HepG2 (cell line): Measurements from ENCODE around the gene TRAP1. TPM values are rescaled to one million over a fixed set of nuclear protein-coding genes. Genes with fewer than 3 reads are reported as not detected.

Experiments
- ATAC-seq: fragments of 200-7000 bp; cut with Tn5 transposase; 3 replicates; pipeline ENCODE4 v1.9.1; 2020; ENCODE audit warnings: mild to moderate bottlenecking, moderate library complexity
- BruUV-seq: library from RNA; stranded (reverse); fragments of 400-500 nt; replicated peaks from 2 replicates; lab custom pipeline; 2021; lab: Mats Ljungman, UMichigan
- CTCF ChIA-PET: fragments of 300-600 bp; formaldehyde crosslinking; extraction: SDS; loops from one replicate; lab custom pipeline; 2021; ENCODE audit warnings: low total read pairs, inconsistent platforms, low intra/inter-chr PET ratio; lab: Yijun Ruan, JAX
- POLR2A ChIA-PET: fragments of 350-600 bp; sonication (Branson Sonifier 250); formaldehyde crosslinking; loops from one replicate; lab custom pipeline; 2020; ENCODE audit warnings: antibody characterized with exemption, inconsistent platforms; lab: Yijun Ruan, JAX
- DNase-seq: peaks from one replicate; pipeline ENCODE4 v3.0.0-alpha.2; 2015; ENCODE audit warnings: low spot score
- FAIRE-seq: peaks from 3 replicates; lab custom pipeline; 2011; peaks lifted over from hg19 to GRCh38; lab: Jason Lieb, UNC
- H2AFZ ChIP-seq: one replicate; pipeline ENCODE4 v1.6.1; 2011; ENCODE audit warnings: low read length, inconsistent platforms
- H3K27ac ChIP-seq: fragments of 300-600 bp; 3 replicates; pipeline ENCODE4 v1.8.0; 2011; ENCODE audit warnings: mixed run types, mild to moderate bottlenecking, mixed read lengths, low read length, inconsistent platforms; ENCODE audit not compliant: insufficient read depth; ENCODE audit errors: extremely low read length
- H3K27me3 ChIP-seq, 2 experiments: fragments of 200-600 bp in 1 of 2; 2 replicates in 1 of 2; 3 replicates in 1 of 2; pipeline versions ENCODE4 v1.6.0 to v1.8.0; 2011; ENCODE audit warnings: low read length in 2 of 2, mild to moderate bottlenecking in 2 of 2, moderate library complexity in 2 of 2, inconsistent platforms in 1 of 2; ENCODE audit not compliant: insufficient read depth in 2 of 2, control insufficient read depth in 1 of 2
- H3K36me3 ChIP-seq, 2 experiments: fragments of 200-600 bp in 1 of 2; replicated peaks in 1 of 2; 2 replicates in 1 of 2; 3 replicates in 1 of 2; pipeline versions ENCODE4 v1.5.1 to v1.8.0; 2011; ENCODE audit warnings: low read length in 2 of 2, inconsistent platforms in 1 of 2; ENCODE audit not compliant: insufficient read depth in 2 of 2, control insufficient read depth in 1 of 2
- H3K4me1 ChIP-seq: 2 replicates; pipeline ENCODE4 v1.5.1; 2012; ENCODE audit warnings: low read length, inconsistent platforms; ENCODE audit not compliant: insufficient read depth
- H3K4me2 ChIP-seq: 2 replicates; pipeline ENCODE4 v1.6.0; 2011; ENCODE audit warnings: low read depth, low read length, inconsistent platforms
- H3K4me3 ChIP-seq, 3 experiments: fragments of 200-600 bp in 1 of 3; sonication (generic), shearing (Covaris generic) in 1 of 3; replicated peaks in 1 of 3; 2 replicates each; pipeline ENCODE4 v1.5.1; 2011 to 2016; ENCODE audit warnings: low read length in 3 of 3, inconsistent platforms in 2 of 3, low read depth in 2 of 3, mild to moderate bottlenecking in 2 of 3, control low read depth in 1 of 3, mixed read lengths in 1 of 3; ENCODE audit not compliant: insufficient read depth in 1 of 3
- H3K79me2 ChIP-seq: one replicate; pipeline ENCODE4 v1.6.1; 2011; ENCODE audit warnings: low read length, inconsistent platforms; ENCODE audit not compliant: insufficient read depth
- H3K9ac ChIP-seq: 2 replicates; pipeline ENCODE4 v1.6.0; 2011; ENCODE audit warnings: mild to moderate bottlenecking, low read depth, low read length, inconsistent platforms; ENCODE audit not compliant: insufficient read depth
- H3K9me3 ChIP-seq: 2 replicates; pipeline ENCODE4 v1.5.1; 2012; ENCODE audit warnings: mild to moderate bottlenecking, low read length
- H4K20me1 ChIP-seq: 2 replicates; pipeline ENCODE4 v1.6.0; 2011; ENCODE audit warnings: inconsistent platforms, mild to moderate bottlenecking, low read length, moderate library complexity; ENCODE audit not compliant: insufficient read depth
- HMG20B ChIP-seq: conservative IDR thresholded peaks from 2 replicates; pipeline ENCODE4 v1.6.1; 2016; ENCODE audit warnings: missing genetic modification reagents, missing compliant biosample characterization
- KDM6A ChIP-seq: IDR thresholded peaks from 2 replicates; pipeline ENCODE4 v1.6.1; 2016; ENCODE audit warnings: low read depth
- NR2F1 ChIP-seq, 2 experiments: fragments of 450-650 bp in 1 of 2; formaldehyde crosslinking in 1 of 2; IDR thresholded peaks; 2 replicates each; pipeline versions ENCODE4 v1.5.0 to v1.6.1; 2016 to 2020; ENCODE audit warnings: mild to moderate bottlenecking in 1 of 2, missing compliant biosample characterization in 1 of 2, missing genetic modification reagents in 1 of 2, moderate library complexity in 1 of 2
- POLR2A ChIP-seq, 2 experiments: IDR thresholded peaks; 2 replicates each; pipeline ENCODE4 v1.6.1; 2011; ENCODE audit warnings: low read depth in 2 of 2, low read length in 2 of 2, mild to moderate bottlenecking in 1 of 2, moderate library complexity in 1 of 2; ENCODE audit not compliant: insufficient read depth in 1 of 2
- RARA ChIP-seq: IDR thresholded peaks from 2 replicates; pipeline ENCODE4 v1.6.1; 2016; ENCODE audit warnings: missing genetic modification reagents, missing compliant biosample characterization
- TBX2 ChIP-seq: sonication (generic); formaldehyde crosslinking; IDR thresholded peaks from 2 replicates; pipeline ENCODE4 v1.5.0; 2020; ENCODE audit warnings: missing genetic modification reagents, mild to moderate bottlenecking, borderline replicate concordance
- ZBTB20 ChIP-seq: sonication (generic); formaldehyde crosslinking; IDR thresholded peaks from 2 replicates; pipeline ENCODE4 v1.8.1; 2023; ENCODE audit warnings: missing genetic modification reagents, low read depth, mild to moderate bottlenecking, borderline replicate concordance
- ZBTB7A ChIP-seq: sonication (generic); formaldehyde crosslinking; IDR thresholded peaks from 2 replicates; pipeline ENCODE4 v1.8.0; 2022; ENCODE audit warnings: mild to moderate bottlenecking, missing genetic modification reagents
- ZNF264 ChIP-seq: sonication (generic); formaldehyde crosslinking; IDR thresholded peaks from 2 replicates; pipeline ENCODE4 v1.4.0; 2020; ENCODE audit warnings: missing genetic modification reagents
- ZNF550 ChIP-seq: sonication (generic); formaldehyde crosslinking; IDR thresholded peaks from 2 replicates; pipeline ENCODE4 v1.4.0; 2020; ENCODE audit warnings: mild to moderate bottlenecking, missing genetic modification reagents, borderline replicate concordance
- ZNF605 ChIP-seq: sonication (generic); formaldehyde crosslinking; IDR thresholded peaks from 2 replicates; pipeline ENCODE4 v1.8.0; 2022; ENCODE audit warnings: mild to moderate bottlenecking, missing genetic modification reagents
- ZNF773 ChIP-seq: sonication (generic); formaldehyde crosslinking; IDR thresholded peaks from 2 replicates; pipeline ENCODE4 v1.4.0; 2020; ENCODE audit warnings: missing genetic modification reagents, borderline replicate concordance
- WGBS: methylation state at CpG from one replicate; pipeline ENCODE4 v1.1.6; 2017; ENCODE audit warnings: low lambda C conversion rate; 5-methylcytosine and 5-hydroxymethylcytosine counted together
- in situ Hi-C: cut with HindIII; loops from 2 replicates; pipeline ENCODE4 v1.10.0; 2017; ENCODE audit warnings: low pct_unique_long_range_greater_than_20kb; ENCODE audit not compliant: extremely low pct_ligation_motif_present
- intact Hi-C: fragments of 100-400 bp; cut with micrococcal nuclease; formaldehyde crosslinking; loops from one replicate; pipeline ENCODE4 v1.10.0; 2022; ENCODE audit not compliant: unreplicated experiment
- polyA plus RNA-seq, 8 experiments: library from polyadenylated mRNA; depleted of rRNA in 3 of 8; stranded (reverse) in 7 of 8; unstranded in 1 of 8; fragments of >200 nt; fragmentation: Illumina TruSeq in 4 of 8; extraction: Trizol in 4 of 8; gene quantifications; 2 replicates each; pipeline versions ENCODE4 v1.2.1 to v1.2.3, GENCODE V29; 2011 to 2016; ENCODE audit warnings: low read depth in 4 of 8, missing spikeins in 1 of 8, mixed read lengths in 1 of 8; ENCODE audit not compliant: insufficient read depth in 1 of 8
- total RNA-seq, 5 experiments: library from RNA; depleted of rRNA; stranded (reverse); fragments of >200 nt; fragmentation: Illumina TruSeq; extraction: Trizol; gene quantifications; 2 replicates each; pipeline ENCODE4 v1.2.3, GENCODE V29; 2016; ENCODE audit warnings: low read depth in 1 of 5
- TF ChIP-seq, protein P1 (sequence below): sonication (generic); formaldehyde crosslinking; IDR thresholded peaks from 2 replicates; pipeline ENCODE4 v1.5.1; 2020; ENCODE audit warnings: mild to moderate bottlenecking, missing genetic modification reagents, borderline replicate concordance
- TF ChIP-seq, protein P2 (sequence below): sonication (generic); formaldehyde crosslinking; IDR thresholded peaks from 2 replicates; pipeline ENCODE4 v1.4.0; 2020; ENCODE audit warnings: mild to moderate bottlenecking, missing genetic modification reagents
- TF ChIP-seq, protein P3 (sequence below): sonication (generic); formaldehyde crosslinking; IDR thresholded peaks from 2 replicates; pipeline ENCODE4 v1.5.1; 2020; ENCODE audit warnings: mild to moderate bottlenecking, missing genetic modification reagents, moderate library complexity

The TRAP1 gene
- total and polyA plus RNA-seq, 2 of the 13 experiments (the other 11 are each of a cell fraction or from before 2014, with no cell fraction given): 127 to 240 TPM

DNA sequence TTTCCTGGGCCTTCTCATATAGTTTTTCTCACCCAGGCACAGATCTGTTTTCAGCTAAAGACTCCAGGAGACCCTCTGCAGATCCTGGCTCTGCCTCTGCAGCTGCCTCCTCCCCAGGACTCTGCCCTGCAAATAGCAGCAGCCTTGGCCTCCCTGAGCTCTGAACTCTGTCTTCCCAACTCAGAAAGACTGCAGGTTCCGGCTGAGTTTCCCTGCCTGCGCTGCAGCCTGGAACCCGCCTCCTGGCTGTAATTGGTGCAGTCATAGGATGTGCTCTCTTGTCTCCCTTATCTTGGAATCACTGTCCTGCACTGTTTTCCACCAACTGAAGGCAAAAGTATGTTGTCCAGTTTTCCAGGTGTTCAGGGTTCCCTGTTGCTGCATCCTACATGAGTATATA lies 77.1 kb downstream of the TRAP1 start:
- Histone ChIP-seq H3K4me3 (peak overlapping the region in 1 of 3 experiments; percentile 19; a peak in 1 of 6 replicates), H3K27me3 (no peaks in the 10 kb centered on the region), H2AFZ (no peak overlapping the region), H3K9me3 (no peaks in the 10 kb centered on the region), H3K27ac (peak overlapping the region; percentile 68), H3K79me2 (peaks cover 3% of the 10 kb centered on the region), H3K9ac (no peak overlapping the region), H4K20me1 (no peaks in the 10 kb centered on the region), H3K36me3 (peaks cover 1 to 2% of the 10 kb centered on the region in 2 experiments; a peak in 1 of 5 replicates), H3K4me2 (peak overlapping the region; percentile 57), H3K4me1 (peaks cover 52% of the 10 kb centered on the region)
- FAIRE-seq (peak; percentile 91), ATAC-seq (peak; percentile 91), DNase-seq (peak; percentile 62)
- ChIA-PET CTCF (no interaction called here), POLR2A (interaction anchor here (1.1 kb wide), 2 partner anchors 10 to 42 kb away, joined by 3 read pairs; no protein-coding TSS in a partner anchor)
- in situ Hi-C loops (no loop called here), intact Hi-C loops (no loop called here)
- 4% methylated on average over 3 of the region's 3 CpGs for WGBS
- BruUV-seq: no TSS peak
- TF ChIP-seq ZNF550 (no peak), ZBTB7A (CRISPR knock-in tag) (no peak), KDM6A (CRISPR knock-in tag) (0 out of 2 replicates have a peak, but pooled peaks have one; percentile 25), HMG20B (CRISPR knock-in tag) (0 out of 2 replicates have a peak, but pooled peaks have one; percentile 33), ZNF773 (CRISPR knock-in tag) (no peak), TBX2 (CRISPR knock-in tag) (peak; percentile 37; the same call in 1 of the 2 replicates), NR2F1 (CRISPR knock-in tag; IDR thresholded peaks at IDR 0.05) (no peak; a peak in 1 of 4 replicates), ZNF264 (CRISPR knock-in tag) (peak; percentile 73), POLR2A (IDR thresholded peaks at IDR 0.05; ENCODE audit: insufficient read depth in 1 of 2, low read depth in 2 of 2, low read length in 2 of 2) (0 out of 4 replicates have a peak, but pooled peaks of 1 of the 2 experiments have one; percentile 19), RARA (CRISPR knock-in tag) (peak; percentile 33; the same call in 1 of the 2 replicates), ZBTB20 (CRISPR knock-in tag) (0 out of 2 replicates have a peak, but pooled peaks have one; percentile 36), ZNF605 (CRISPR knock-in tag) (peak; percentile 73; the same call in 1 of the 2 replicates)
- TF ChIP-seq, protein P1, sequence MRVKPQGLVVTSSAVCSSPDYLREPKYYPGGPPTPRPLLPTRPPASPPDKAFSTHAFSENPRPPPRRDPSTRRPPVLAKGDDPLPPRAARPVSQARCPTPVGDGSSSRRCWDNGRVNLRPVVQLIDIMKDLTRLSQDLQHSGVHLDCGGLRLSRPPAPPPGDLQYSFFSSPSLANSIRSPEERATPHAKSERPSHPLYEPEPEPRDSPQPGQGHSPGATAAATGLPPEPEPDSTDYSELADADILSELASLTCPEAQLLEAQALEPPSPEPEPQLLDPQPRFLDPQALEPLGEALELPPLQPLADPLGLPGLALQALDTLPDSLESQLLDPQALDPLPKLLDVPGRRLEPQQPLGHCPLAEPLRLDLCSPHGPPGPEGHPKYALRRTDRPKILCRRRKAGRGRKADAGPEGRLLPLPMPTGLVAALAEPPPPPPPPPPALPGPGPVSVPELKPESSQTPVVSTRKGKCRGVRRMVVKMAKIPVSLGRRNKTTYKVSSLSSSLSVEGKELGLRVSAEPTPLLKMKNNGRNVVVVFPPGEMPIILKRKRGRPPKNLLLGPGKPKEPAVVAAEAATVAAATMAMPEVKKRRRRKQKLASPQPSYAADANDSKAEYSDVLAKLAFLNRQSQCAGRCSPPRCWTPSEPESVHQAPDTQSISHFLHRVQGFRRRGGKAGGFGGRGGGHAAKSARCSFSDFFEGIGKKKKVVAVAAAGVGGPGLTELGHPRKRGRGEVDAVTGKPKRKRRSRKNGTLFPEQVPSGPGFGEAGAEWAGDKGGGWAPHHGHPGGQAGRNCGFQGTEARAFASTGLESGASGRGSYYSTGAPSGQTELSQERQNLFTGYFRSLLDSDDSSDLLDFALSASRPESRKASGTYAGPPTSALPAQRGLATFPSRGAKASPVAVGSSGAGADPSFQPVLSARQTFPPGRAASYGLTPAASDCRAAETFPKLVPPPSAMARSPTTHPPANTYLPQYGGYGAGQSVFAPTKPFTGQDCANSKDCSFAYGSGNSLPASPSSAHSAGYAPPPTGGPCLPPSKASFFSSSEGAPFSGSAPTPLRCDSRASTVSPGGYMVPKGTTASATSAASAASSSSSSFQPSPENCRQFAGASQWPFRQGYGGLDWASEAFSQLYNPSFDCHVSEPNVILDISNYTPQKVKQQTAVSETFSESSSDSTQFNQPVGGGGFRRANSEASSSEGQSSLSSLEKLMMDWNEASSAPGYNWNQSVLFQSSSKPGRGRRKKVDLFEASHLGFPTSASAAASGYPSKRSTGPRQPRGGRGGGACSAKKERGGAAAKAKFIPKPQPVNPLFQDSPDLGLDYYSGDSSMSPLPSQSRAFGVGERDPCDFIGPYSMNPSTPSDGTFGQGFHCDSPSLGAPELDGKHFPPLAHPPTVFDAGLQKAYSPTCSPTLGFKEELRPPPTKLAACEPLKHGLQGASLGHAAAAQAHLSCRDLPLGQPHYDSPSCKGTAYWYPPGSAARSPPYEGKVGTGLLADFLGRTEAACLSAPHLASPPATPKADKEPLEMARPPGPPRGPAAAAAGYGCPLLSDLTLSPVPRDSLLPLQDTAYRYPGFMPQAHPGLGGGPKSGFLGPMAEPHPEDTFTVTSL (CRISPR knock-in tag): peak; percentile 61; the same call in 1 of the 2 replicates
- TF ChIP-seq, protein P2, sequence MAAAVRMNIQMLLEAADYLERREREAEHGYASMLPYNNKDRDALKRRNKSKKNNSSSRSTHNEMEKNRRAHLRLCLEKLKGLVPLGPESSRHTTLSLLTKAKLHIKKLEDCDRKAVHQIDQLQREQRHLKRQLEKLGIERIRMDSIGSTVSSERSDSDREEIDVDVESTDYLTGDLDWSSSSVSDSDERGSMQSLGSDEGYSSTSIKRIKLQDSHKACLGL: no peak
- TF ChIP-seq, protein P3, sequence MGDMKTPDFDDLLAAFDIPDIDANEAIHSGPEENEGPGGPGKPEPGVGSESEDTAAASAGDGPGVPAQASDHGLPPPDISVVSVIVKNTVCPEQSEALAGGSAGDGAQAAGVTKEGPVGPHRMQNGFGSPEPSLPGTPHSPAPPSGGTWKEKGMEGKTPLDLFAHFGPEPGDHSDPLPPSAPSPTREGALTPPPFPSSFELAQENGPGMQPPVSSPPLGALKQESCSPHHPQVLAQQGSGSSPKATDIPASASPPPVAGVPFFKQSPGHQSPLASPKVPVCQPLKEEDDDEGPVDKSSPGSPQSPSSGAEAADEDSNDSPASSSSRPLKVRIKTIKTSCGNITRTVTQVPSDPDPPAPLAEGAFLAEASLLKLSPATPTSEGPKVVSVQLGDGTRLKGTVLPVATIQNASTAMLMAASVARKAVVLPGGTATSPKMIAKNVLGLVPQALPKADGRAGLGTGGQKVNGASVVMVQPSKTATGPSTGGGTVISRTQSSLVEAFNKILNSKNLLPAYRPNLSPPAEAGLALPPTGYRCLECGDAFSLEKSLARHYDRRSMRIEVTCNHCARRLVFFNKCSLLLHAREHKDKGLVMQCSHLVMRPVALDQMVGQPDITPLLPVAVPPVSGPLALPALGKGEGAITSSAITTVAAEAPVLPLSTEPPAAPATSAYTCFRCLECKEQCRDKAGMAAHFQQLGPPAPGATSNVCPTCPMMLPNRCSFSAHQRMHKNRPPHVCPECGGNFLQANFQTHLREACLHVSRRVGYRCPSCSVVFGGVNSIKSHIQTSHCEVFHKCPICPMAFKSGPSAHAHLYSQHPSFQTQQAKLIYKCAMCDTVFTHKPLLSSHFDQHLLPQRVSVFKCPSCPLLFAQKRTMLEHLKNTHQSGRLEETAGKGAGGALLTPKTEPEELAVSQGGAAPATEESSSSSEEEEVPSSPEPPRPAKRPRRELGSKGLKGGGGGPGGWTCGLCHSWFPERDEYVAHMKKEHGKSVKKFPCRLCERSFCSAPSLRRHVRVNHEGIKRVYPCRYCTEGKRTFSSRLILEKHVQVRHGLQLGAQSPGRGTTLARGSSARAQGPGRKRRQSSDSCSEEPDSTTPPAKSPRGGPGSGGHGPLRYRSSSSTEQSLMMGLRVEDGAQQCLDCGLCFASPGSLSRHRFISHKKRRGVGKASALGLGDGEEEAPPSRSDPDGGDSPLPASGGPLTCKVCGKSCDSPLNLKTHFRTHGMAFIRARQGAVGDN (CRISPR knock-in tag): peak; percentile 54
